HuH-7.5 (cell line): Measurements from ENCODE around the gene AURKB.
"Not testable (repeated sequence)": the region's sequence is repeated elsewhere in the genome, so short reads cannot be mapped to it uniquely, and the experiment has no call there.

Experiments used
- DNase-seq: peaks from one replicate; pipeline ENCODE4 v3.0.0; 2011; ENCODE audit warnings: low spot score

AURKB gene

GRCh38 chr17:8187517-8188262 lies 22.7 kb downstream of the AURKB start:
- peak; percentile 80 for DNase-seq

- DNase-seq, result no peak
Observed at GRCh38 chr17:8186787-8187516, 23.4 kb downstream of the AURKB start.

- DNase-seq, result no peak
Observed at GRCh38 chr17:8186446-8186786, 24.0 kb downstream of the AURKB start.

GRCh38 chr17:8185582-8186445 lies 24.6 kb downstream of the AURKB start:
- no peak for DNase-seq

GRCh38 chr17:8176998-8177731 lies 33.2 kb downstream of the AURKB start:
- DNase-seq, result no peak

GRCh38 chr17:8176197-8176940 lies 34.0 kb downstream of the AURKB start, which contains the start of gene TMEM107:
Gene TMEM107, minus strand, starts transcription at chr17:8176380. Its CDS starts 94 bp downstream, at chr17:8176286.
- peak; percentile 61 for DNase-seq

- DNase-seq, result no peak
Observed at GRCh38 chr17:8175795-8176196, 34.6 kb downstream of the AURKB start.

GRCh38 chr17:8173871-8174322 lies 36.5 kb downstream of the AURKB start:
- no peak for DNase-seq

- DNase-seq, result no peak
Observed at GRCh38 chr17:8173056-8173870, 37.1 kb downstream of the AURKB start.

GRCh38 chr17:8170186-8170585 lies 40.2 kb downstream of the AURKB start:
- DNase-seq, result not testable (repeated sequence)

- no peak for DNase-seq
Observed at GRCh38 chr17:8167526-8167925, 42.8 kb downstream of the AURKB start.

- no peak for DNase-seq
Observed at GRCh38 chr17:8166731-8167130, 43.6 kb downstream of the AURKB start.

- DNase-seq, result no peak
Observed at GRCh38 chr17:8164815-8165131, 45.6 kb downstream of the AURKB start.

- peak; percentile 45 for DNase-seq
Observed at GRCh38 chr17:8163978-8164814, 46.2 kb downstream of the AURKB start.

GRCh38 chr17:8162997-8163977 lies 47.1 kb downstream of the AURKB start:
- DNase-seq, result peak; percentile 58

- DNase-seq, result no peak
Observed at GRCh38 chr17:8162233-8162996, 48.0 kb downstream of the AURKB start, which contains the start of gene VAMP2. Gene VAMP2, minus strand, starts transcription at chr17:8162948. Its CDS starts 69 bp downstream, at chr17:8162879.
